ENCODE data around the gene IL10RB. TPM values are rescaled to one million over a fixed set of nuclear protein-coding genes. Genes with fewer than 3 reads are reported as not detected.

The IL10RB gene
- total and polyA plus RNA-seq, 10 of the 15 experiments (the other 5 are each of a cell fraction or from before 2014, with no cell fraction given): 15.0 to 55.1 (median 34.9) TPM

- no peak overlapping the region for H3K9ac ChIP-seq (ENCODE audit: control insufficient read depth, insufficient read depth, low read length)
- intact Hi-C loops (cut with micrococcal nuclease; ENCODE audit: unreplicated experiment): no loop called here
- H2AFZ ChIP-seq (ENCODE audit: control insufficient read depth, low read depth, low read length): no peak overlapping the region
- RAD21 ChIA-PET (ENCODE audit: unreplicated experiment): no interaction called here
- POLR2A ChIA-PET: no interaction called here
- ATAC-seq (no peak), DNase-seq (ENCODE audit: low read depth, low spot score) (no peak), FAIRE-seq (no peak)
- BruUV-seq (replicated peaks): no TSS peak
- CTCF ChIA-PET: interaction anchor here (0.7 kb wide), 1 partner anchor 83 kb away, joined by 3 read pairs; no protein-coding TSS in a partner anchor
- H3K4me3 ChIP-seq: no peak overlapping the region
- H3K27me3 ChIP-seq (replicated peaks in 1 of 2; ENCODE audit: control insufficient read depth in 2 of 2, insufficient read depth in 2 of 2, low read length in 1 of 2): no peaks in the 10 kb centered on the region
- no peaks in the 10 kb centered on the region for H3K4me1 ChIP-seq (ENCODE audit: control insufficient read depth, insufficient read depth, low read length)
- H3K36me3 ChIP-seq (ENCODE audit: control insufficient read depth in 2 of 2, insufficient read depth in 2 of 2, low read length in 1 of 2): peaks cover 4 to 20% of the 10 kb centered on the region in 2 experiments
- SMC1A ChIA-PET (ENCODE audit: uncharacterized antibody, unreplicated experiment): no interaction called here
- no peak overlapping the region for H3K27ac ChIP-seq (ENCODE audit: control insufficient read depth, insufficient read depth)
- H3K4me2 ChIP-seq (ENCODE audit: control insufficient read depth, insufficient read depth): no peak overlapping the region
- 95% methylated on average over 5 of the region's 5 CpGs for WGBS (ENCODE audit: insufficient coverage, insufficient replicate concordance, low lambda C conversion rate, missing lambda C conversion rate)
- H4K20me1 ChIP-seq (ENCODE audit: control insufficient read depth, insufficient read depth): no peaks in the 10 kb centered on the region
- no peaks in the 10 kb centered on the region for H3K79me2 ChIP-seq (ENCODE audit: control insufficient read depth, insufficient read depth, low read length)
- in situ Hi-C loops (cut with MboI): no loop called here
- H3K9me3 ChIP-seq (replicated peaks; ENCODE audit: control insufficient read depth, insufficient read depth, low read length): no peaks in the 10 kb centered on the region; the same call in 1 of the 3 replicates
- no peak for TF ChIP-seq ZSCAN29 (IDR thresholded peaks at IDR 0.05)
- TF ChIP-seq, protein P1, sequence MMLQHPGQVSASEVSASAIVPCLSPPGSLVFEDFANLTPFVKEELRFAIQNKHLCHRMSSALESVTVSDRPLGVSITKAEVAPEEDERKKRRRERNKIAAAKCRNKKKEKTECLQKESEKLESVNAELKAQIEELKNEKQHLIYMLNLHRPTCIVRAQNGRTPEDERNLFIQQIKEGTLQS (IDR thresholded peaks at IDR 0.05; ENCODE audit: borderline replicate concordance, extremely low read depth, low read depth, low read length): no peak
- TF ChIP-seq RB1 (IDR thresholded peaks at IDR 0.05; ENCODE audit: borderline replicate concordance): no peak
- no peak for TF ChIP-seq GATAD2B (conservative IDR thresholded peaks at IDR 0.05; ENCODE audit: low read depth)
- no peak for TF ChIP-seq IKZF2 (IDR thresholded peaks at IDR 0.05)
- TF ChIP-seq, protein P2, sequence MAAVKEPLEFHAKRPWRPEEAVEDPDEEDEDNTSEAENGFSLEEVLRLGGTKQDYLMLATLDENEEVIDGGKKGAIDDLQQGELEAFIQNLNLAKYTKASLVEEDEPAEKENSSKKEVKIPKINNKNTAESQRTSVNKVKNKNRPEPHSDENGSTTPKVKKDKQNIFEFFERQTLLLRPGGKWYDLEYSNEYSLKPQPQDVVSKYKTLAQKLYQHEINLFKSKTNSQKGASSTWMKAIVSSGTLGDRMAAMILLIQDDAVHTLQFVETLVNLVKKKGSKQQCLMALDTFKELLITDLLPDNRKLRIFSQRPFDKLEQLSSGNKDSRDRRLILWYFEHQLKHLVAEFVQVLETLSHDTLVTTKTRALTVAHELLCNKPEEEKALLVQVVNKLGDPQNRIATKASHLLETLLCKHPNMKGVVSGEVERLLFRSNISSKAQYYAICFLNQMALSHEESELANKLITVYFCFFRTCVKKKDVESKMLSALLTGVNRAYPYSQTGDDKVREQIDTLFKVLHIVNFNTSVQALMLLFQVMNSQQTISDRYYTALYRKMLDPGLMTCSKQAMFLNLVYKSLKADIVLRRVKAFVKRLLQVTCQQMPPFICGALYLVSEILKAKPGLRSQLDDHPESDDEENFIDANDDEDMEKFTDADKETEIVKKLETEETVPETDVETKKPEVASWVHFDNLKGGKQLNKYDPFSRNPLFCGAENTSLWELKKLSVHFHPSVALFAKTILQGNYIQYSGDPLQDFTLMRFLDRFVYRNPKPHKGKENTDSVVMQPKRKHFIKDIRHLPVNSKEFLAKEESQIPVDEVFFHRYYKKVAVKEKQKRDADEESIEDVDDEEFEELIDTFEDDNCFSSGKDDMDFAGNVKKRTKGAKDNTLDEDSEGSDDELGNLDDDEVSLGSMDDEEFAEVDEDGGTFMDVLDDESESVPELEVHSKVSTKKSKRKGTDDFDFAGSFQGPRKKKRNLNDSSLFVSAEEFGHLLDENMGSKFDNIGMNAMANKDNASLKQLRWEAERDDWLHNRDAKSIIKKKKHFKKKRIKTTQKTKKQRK (IDR thresholded peaks at IDR 0.05; ENCODE audit: low read depth, low read length): no peak
- TF ChIP-seq ZBTB40 (IDR thresholded peaks at IDR 0.05; ENCODE audit: borderline replicate concordance): no peak
- TF ChIP-seq, protein P3, sequence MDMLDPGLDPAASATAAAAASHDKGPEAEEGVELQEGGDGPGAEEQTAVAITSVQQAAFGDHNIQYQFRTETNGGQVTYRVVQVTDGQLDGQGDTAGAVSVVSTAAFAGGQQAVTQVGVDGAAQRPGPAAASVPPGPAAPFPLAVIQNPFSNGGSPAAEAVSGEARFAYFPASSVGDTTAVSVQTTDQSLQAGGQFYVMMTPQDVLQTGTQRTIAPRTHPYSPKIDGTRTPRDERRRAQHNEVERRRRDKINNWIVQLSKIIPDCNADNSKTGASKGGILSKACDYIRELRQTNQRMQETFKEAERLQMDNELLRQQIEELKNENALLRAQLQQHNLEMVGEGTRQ (IDR thresholded peaks at IDR 0.05; ENCODE audit: borderline replicate concordance, low read depth, low read length): no peak
- TF ChIP-seq BHLHE40 (IDR thresholded peaks at IDR 0.05; ENCODE audit: borderline replicate concordance in 1 of 2, low read depth in 2 of 2, low read length in 1 of 2): no peak
- TF ChIP-seq WRNIP1 (IDR thresholded peaks at IDR 0.05; ENCODE audit: borderline replicate concordance, low read depth, low read length): no peak
- no peak for TF ChIP-seq CREB1 (IDR thresholded peaks at IDR 0.05; ENCODE audit: low read depth)
- no peak for TF ChIP-seq HDAC6 (IDR thresholded peaks at IDR 0.05; ENCODE audit: unreplicated experiment)
- no peak for TF ChIP-seq STAT3 (IDR thresholded peaks at IDR 0.05; ENCODE audit: low read depth, low read length)
- TF ChIP-seq, protein P4, sequence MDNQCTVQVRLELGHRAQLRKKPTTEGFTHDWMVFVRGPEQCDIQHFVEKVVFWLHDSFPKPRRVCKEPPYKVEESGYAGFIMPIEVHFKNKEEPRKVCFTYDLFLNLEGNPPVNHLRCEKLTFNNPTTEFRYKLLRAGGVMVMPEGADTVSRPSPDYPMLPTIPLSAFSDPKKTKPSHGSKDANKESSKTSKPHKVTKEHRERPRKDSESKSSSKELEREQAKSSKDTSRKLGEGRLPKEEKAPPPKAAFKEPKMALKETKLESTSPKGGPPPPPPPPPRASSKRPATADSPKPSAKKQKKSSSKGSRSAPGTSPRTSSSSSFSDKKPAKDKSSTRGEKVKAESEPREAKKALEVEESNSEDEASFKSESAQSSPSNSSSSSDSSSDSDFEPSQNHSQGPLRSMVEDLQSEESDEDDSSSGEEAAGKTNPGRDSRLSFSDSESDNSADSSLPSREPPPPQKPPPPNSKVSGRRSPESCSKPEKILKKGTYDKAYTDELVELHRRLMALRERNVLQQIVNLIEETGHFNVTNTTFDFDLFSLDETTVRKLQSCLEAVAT (IDR thresholded peaks at IDR 0.05): no peak
Observed at GRCh38 chr21:33283203-33283602, 17.0 kb downstream of the IL10RB start.
